Upper lobe of left lung (tissue), 4 donors: Measurements from ENCODE around the gene ZNF41.

Experiments used
- POLR2A ChIP-seq, 4 donors: fragments of 450-650 bp; IDR thresholded peaks; one replicate each; pipeline ENCODE4 v1.5.1; 2016 to 2017; ENCODE audit warnings: antibody characterized with exemption in 4 of 4, mild to moderate bottlenecking in 2 of 4
- POLR2AphosphoS5 ChIP-seq, 2 donors: sonication (generic); formaldehyde crosslinking; IDR thresholded peaks; one replicate each; pipeline ENCODE4 v1.5.1; 2017; ENCODE audit warnings: antibody characterized with exemption in 2 of 2
- TF ChIP-seq, protein P1 (sequence below), 6 experiments: fragments of 450-650 bp in 4 of 6; fragments of 200-600 bp in 2 of 6; sonication (generic) in 2 of 6; IDR thresholded peaks; one replicate each; pipeline ENCODE4 v1.5.1; 2016 to 2019; ENCODE audit warnings: antibody characterized with exemption in 6 of 6

DNA sequence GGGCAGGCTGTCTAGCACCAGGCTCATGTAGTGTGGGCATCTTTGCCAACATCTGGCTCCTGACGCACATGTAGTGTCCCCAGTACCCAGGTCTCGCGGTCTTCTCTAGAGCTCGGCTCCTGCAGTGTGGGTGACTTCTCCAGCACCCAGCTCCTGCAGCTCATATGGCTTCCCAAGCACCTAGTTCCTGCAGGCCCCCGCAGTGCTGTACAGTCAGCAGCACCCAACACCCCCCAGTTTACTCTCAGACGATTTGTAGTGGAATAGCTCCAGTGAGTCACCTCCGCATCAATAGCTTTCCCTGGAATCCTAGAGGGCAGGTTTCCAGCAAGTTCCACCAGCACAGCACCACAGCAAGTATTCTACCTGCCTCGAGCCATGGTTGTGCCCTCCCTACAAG lies 30.9 kb downstream of the ZNF41 start:
- no peak for TF ChIP-seq POLR2AphosphoS5 (IDR thresholded peaks at IDR 0.05)
- TF ChIP-seq, protein P1, sequence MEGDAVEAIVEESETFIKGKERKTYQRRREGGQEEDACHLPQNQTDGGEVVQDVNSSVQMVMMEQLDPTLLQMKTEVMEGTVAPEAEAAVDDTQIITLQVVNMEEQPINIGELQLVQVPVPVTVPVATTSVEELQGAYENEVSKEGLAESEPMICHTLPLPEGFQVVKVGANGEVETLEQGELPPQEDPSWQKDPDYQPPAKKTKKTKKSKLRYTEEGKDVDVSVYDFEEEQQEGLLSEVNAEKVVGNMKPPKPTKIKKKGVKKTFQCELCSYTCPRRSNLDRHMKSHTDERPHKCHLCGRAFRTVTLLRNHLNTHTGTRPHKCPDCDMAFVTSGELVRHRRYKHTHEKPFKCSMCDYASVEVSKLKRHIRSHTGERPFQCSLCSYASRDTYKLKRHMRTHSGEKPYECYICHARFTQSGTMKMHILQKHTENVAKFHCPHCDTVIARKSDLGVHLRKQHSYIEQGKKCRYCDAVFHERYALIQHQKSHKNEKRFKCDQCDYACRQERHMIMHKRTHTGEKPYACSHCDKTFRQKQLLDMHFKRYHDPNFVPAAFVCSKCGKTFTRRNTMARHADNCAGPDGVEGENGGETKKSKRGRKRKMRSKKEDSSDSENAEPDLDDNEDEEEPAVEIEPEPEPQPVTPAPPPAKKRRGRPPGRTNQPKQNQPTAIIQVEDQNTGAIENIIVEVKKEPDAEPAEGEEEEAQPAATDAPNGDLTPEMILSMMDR (IDR thresholded peaks at IDR 0.05): no peak
- no peak for TF ChIP-seq POLR2A (IDR thresholded peaks at IDR 0.05)
